Naive thymus-derived CD4-positive, alpha-beta T cell (primary cell): ENCODE measurements around the gene TRAF3. TPM values are rescaled to one million over a fixed set of nuclear protein-coding genes. Genes with fewer than 3 reads are reported as not detected.
"Not testable (repeated sequence)": the region's sequence is repeated elsewhere in the genome, so short reads cannot be mapped to it uniquely, and the experiment has no call there.

Experiments used
- ATAC-seq: fragments of 150-1000 bp; cut with Tn5 transposase; 2 replicates; pipeline ENCODE4 v1.10.0; 2021; ENCODE audit warnings: mild to moderate bottlenecking, moderate library complexity
- CTCF ChIA-PET: fragments of 350-600 bp; sonication (Branson Sonifier 250); formaldehyde crosslinking; loops from one replicate; lab custom pipeline; 2021; ENCODE audit warnings: antibody characterized with exemption; lab: Charles Lee
- POLR2A ChIA-PET: fragments of 350-600 bp; sonication (Branson Sonifier 250); formaldehyde crosslinking; loops from one replicate; lab custom pipeline; 2021; ENCODE audit warnings: antibody characterized with exemption, inconsistent platforms; lab: Charles Lee
- DNase-seq, 9 donors: peaks; one replicate each; pipeline versions ENCODE4 v3.0.0 to v3.0.0-alpha.2; 2020 to 2022; ENCODE audit warnings: mixed read lengths in 1 of 9
- H3K27ac ChIP-seq: one replicate; pipeline ENCODE4 v1.7.0; 2013; ENCODE audit warnings: mild to moderate bottlenecking, low read depth, low read length, moderate library complexity
- H3K27me3 ChIP-seq, 2 donors: one replicate each; pipeline ENCODE4 v1.7.0; 2013; ENCODE audit warnings: low read length in 2 of 2, mild to moderate bottlenecking in 2 of 2, moderate library complexity in 2 of 2; ENCODE audit not compliant: control insufficient read depth in 2 of 2, insufficient read depth in 2 of 2
- H3K36me3 ChIP-seq, 3 experiments: 1 replicate in 2 of 3; 2 replicates in 1 of 3; pipeline ENCODE4 v1.7.0; 2013; ENCODE audit warnings: low read length in 3 of 3, mild to moderate bottlenecking in 3 of 3, moderate library complexity in 1 of 3; ENCODE audit not compliant: insufficient read depth in 3 of 3, control insufficient read depth in 2 of 3
- H3K4me1 ChIP-seq, 2 donors: one replicate each; pipeline ENCODE4 v1.7.0; 2013; ENCODE audit warnings: low read length in 2 of 2, mild to moderate bottlenecking in 2 of 2, moderate library complexity in 1 of 2; ENCODE audit not compliant: control insufficient read depth in 2 of 2, insufficient read depth in 2 of 2
- H3K4me3 ChIP-seq: 2 replicates; pipeline ENCODE4 v1.7.0; 2013; ENCODE audit warnings: mild to moderate bottlenecking, low read length
- H3K9me3 ChIP-seq, 3 experiments: 1 replicate in 2 of 3; 2 replicates in 1 of 3; pipeline ENCODE4 v1.7.0; 2013; ENCODE audit warnings: low read length in 3 of 3; ENCODE audit not compliant: control insufficient read depth in 2 of 3
- H3K27ac Mint-ChIP-seq, 9 donors: one replicate each; pipeline ENCODE4 v1.8.0; 2020 to 2022; ENCODE audit warnings: mixed read lengths in 9 of 9, mild to moderate bottlenecking in 8 of 9, moderate library complexity in 5 of 9, inconsistent platforms in 2 of 9
- H3K27me3 Mint-ChIP-seq, 5 donors: one replicate each; pipeline ENCODE4 v1.8.0; 2021 to 2022; ENCODE audit warnings: mixed read lengths in 5 of 5, mild to moderate bottlenecking in 1 of 5
- H3K36me3 Mint-ChIP-seq, 5 donors: one replicate each; pipeline ENCODE4 v1.8.0; 2020 to 2022; ENCODE audit warnings: mixed read lengths in 5 of 5, mild to moderate bottlenecking in 3 of 5, inconsistent platforms in 1 of 5
- H3K4me1 Mint-ChIP-seq, 7 donors: one replicate each; pipeline ENCODE4 v1.8.0; 2020 to 2022; ENCODE audit warnings: mixed read lengths in 7 of 7, mild to moderate bottlenecking in 3 of 7, inconsistent platforms in 1 of 7
- H3K4me3 Mint-ChIP-seq, 10 donors: one replicate each; pipeline ENCODE4 v1.8.0; 2020 to 2022; ENCODE audit warnings: mild to moderate bottlenecking in 10 of 10, mixed read lengths in 10 of 10, moderate library complexity in 6 of 10, inconsistent platforms in 2 of 10
- H3K9me3 Mint-ChIP-seq, 11 donors: one replicate each; pipeline ENCODE4 v1.8.0; 2020 to 2022; ENCODE audit warnings: mixed read lengths in 11 of 11, mild to moderate bottlenecking in 4 of 11, inconsistent platforms in 1 of 11, moderate library complexity in 1 of 11
- intact Hi-C, 2 donors: fragments of 100-400 bp; cut with micrococcal nuclease; formaldehyde crosslinking; loops; one replicate each; pipeline ENCODE4 v1.15.1; 2023
- polyA plus RNA-seq, 2 donors: library from polyadenylated mRNA; unstranded; fragments of 300-500 nt; fragmentation: Illumina TruSeq; gene quantifications; one replicate each; pipeline ENCODE4 v1.2.3, GENCODE V29; 2021
- total RNA-seq, 6 experiments: library from RNA in 5 of 6; stranded (reverse) in 5 of 6; gene quantifications; 1 replicate in 5 of 6; 2 replicates in 1 of 6; pipeline ENCODE4 v1.2.3 and lab custom pipeline; 2021 to 2026

The TRAF3 gene
- total and polyA plus RNA-seq, 7 experiments from 2014 or later, result 16.1 to 74.4 (median 30.4) TPM

DNA sequence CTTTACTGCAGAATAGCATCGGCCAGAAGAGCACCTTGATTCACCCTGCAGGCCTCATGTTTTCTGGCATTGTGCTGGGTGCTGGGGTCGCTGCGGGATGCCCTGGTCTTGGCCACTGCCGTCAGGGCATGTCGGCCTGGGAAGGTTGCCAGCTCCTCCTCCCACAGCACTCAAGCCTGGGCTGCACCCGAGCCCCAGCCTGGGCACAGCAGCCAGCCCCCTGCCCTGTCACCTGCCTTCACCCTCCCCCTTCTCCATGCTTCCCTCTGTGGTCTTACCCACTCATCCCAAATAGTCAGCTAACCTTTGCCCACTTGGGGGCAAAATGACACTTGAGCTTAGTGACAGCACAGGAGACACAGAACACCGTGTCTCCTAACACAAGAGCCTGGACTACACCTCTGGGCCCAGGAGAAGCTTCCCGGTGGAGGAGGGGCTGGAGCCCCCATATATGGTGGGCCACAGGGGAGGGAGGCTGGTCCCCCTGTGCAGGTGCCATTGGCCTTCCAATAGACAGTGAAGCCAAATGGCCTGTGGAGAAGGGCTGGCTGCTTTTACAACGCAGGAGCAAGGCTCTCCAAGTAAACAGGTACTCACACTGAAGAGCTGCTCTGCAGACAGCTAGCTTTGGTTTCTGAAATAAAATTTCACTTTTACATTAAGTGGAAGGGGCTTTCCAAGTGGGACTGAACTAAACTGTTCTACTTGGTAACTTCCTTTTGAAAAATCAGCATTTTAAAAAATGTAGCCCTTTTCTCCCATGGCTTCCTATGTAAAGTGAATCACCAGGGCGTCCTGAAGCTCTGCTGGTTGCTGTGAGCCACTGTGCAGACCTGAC is 94.0 kb downstream of the TRAF3 start:
- intact Hi-C loops, result no loop called here
- H3K36me3 Mint-ChIP-seq, result peaks cover 7 to 33% (median 22%) of the 10 kb centered on the region in 5 donors
- Histone ChIP-seq H3K4me3 (no peak overlapping the region), H3K27ac (no peak overlapping the region), H3K36me3 (peaks cover under 1 to 61% (median 15%) of the 10 kb centered on the region in 3 experiments), H3K27me3 (no peaks in the 10 kb centered on the region), H3K9me3 (no peaks in the 10 kb centered on the region), H3K4me1 (peaks cover 0 to 6% of the 10 kb centered on the region in 2 donors)
- DNase-seq, result no peak
- no peak overlapping the region for H3K4me3 Mint-ChIP-seq
- ChIA-PET POLR2A (no interaction called here), CTCF (interaction anchor here (0.8 to 1.1 kb wide), 2 partner anchors 8 to 11 kb away, joined by 3 read pairs; no protein-coding TSS in a partner anchor)
- H3K27me3 Mint-ChIP-seq, result no peaks in the 10 kb centered on the region
- peak overlapping the region in 2 of 9 donors; percentile 43 to 75 for H3K27ac Mint-ChIP-seq
- no peak for ATAC-seq
- H3K9me3 Mint-ChIP-seq, result no peaks in the 10 kb centered on the region
- peaks cover 0 to 22% (median 4%) of the 10 kb centered on the region in 7 donors for H3K4me1 Mint-ChIP-seq

DNA sequence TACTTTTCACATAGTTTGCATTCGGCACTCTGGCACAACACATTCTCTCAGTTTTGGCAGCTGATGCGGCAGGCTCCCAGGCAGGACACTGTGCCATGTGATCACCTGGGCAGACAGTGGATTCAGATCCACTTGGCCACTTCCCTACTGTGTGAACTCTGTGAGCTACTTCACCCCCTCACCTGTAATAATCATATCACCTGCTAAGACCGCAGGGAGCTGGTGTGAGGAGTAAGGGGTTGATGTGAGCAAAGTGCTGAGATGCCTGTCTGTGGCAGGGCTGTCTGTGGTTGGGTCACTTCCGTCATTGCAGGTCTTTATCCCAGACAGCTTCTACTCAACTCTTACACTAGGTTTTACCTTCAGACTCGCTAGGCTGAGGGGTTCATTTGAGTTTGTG is 94.8 kb downstream of the TRAF3 start:
- ChIA-PET CTCF (interaction anchor here (0.8 kb wide), 1 partner anchor 10 kb away, joined by 3 read pairs; no protein-coding TSS in a partner anchor), POLR2A (no interaction called here)
- H3K36me3 Mint-ChIP-seq, result peaks cover 7 to 29% (median 20%) of the 10 kb centered on the region in 5 donors
- peaks cover 0 to 6% of the 10 kb centered on the region in 2 donors for H3K4me1 ChIP-seq
- H3K36me3 ChIP-seq, result peaks cover 9 to 69% (median 21%) of the 10 kb centered on the region in 3 experiments
- no peak overlapping the region for H3K4me3 ChIP-seq
- no peak overlapping the region for H3K4me3 Mint-ChIP-seq
- H3K4me1 Mint-ChIP-seq, result peaks cover 0 to 22% (median 0%) of the 10 kb centered on the region in 7 donors
- H3K27ac Mint-ChIP-seq, result no peak overlapping the region
- H3K27ac ChIP-seq, result no peak overlapping the region
- no peaks in the 10 kb centered on the region for H3K27me3 Mint-ChIP-seq
- no peaks in the 10 kb centered on the region for H3K9me3 ChIP-seq
- DNase-seq (no peak), ATAC-seq (no peak)
- no peaks in the 10 kb centered on the region for H3K9me3 Mint-ChIP-seq
- H3K27me3 ChIP-seq, result no peaks in the 10 kb centered on the region
- intact Hi-C loops, result no loop called here

DNA sequence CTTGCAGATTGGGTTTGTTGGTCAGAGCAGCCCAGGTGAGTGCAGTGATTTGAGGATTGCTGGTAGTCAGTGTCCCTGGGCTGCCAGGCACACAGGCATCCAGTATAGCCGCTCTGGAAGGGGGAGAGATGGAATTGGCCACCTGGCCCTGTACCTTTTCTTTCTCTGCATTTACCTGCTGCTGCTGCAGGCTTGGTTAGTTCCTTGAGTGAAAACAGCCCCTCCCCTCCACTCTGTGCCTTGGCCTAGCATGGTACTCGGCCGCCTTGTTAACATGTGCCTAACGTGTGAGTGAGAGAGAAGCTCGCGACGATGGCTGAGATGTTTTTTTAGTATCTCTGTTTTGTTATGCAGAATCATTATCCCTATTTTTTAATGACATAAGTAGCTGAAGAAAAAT is 95.9 kb downstream of the TRAF3 start:
- peak overlapping the region in 2 of 9 donors; percentile 34 to 78 for H3K27ac Mint-ChIP-seq
- H3K4me1 Mint-ChIP-seq, result peaks cover 0 to 18% (median 0%) of the 10 kb centered on the region in 7 donors
- no peak overlapping the region for H3K4me3 Mint-ChIP-seq
- no peaks in the 10 kb centered on the region for H3K27me3 Mint-ChIP-seq
- H3K27ac ChIP-seq, result no peak overlapping the region
- DNase-seq, result no peak
- CTCF ChIA-PET, result no interaction called here
- intact Hi-C loops, result no loop called here
- H3K4me1 ChIP-seq, result peaks cover 0 to 6% of the 10 kb centered on the region in 2 donors
- POLR2A ChIA-PET, result no interaction called here
- peaks cover 7 to 29% (median 15%) of the 10 kb centered on the region in 5 donors for H3K36me3 Mint-ChIP-seq
- no peaks in the 10 kb centered on the region for H3K9me3 ChIP-seq
- no peak for ATAC-seq
- no peaks in the 10 kb centered on the region for H3K27me3 ChIP-seq
- no peak overlapping the region for H3K4me3 ChIP-seq
- H3K9me3 Mint-ChIP-seq, result no peaks in the 10 kb centered on the region
- H3K36me3 ChIP-seq, result peaks cover 10 to 80% (median 21%) of the 10 kb centered on the region in 3 experiments

GRCh38 chr14:102873546-102874061 is 96.4 kb downstream of the TRAF3 start:
- CTCF ChIA-PET, result no interaction called here
- ATAC-seq (no peak), DNase-seq (no peak)
- Mint-ChIP-seq H3K27me3 (no peaks in the 10 kb centered on the region), H3K27ac (peak overlapping the region in 1 of 9 donors; percentile 34), H3K9me3 (no peaks in the 10 kb centered on the region), H3K36me3 (peaks cover 7 to 28% (median 15%) of the 10 kb centered on the region in 5 donors), H3K4me3 (no peak overlapping the region), H3K4me1 (peaks cover 0 to 17% (median 0%) of the 10 kb centered on the region in 7 donors)
- Histone ChIP-seq H3K36me3 (peaks cover 10 to 85% (median 19%) of the 10 kb centered on the region in 3 experiments), H3K9me3 (no peaks in the 10 kb centered on the region), H3K27ac (no peak overlapping the region), H3K4me3 (no peak overlapping the region), H3K27me3 (no peaks in the 10 kb centered on the region), H3K4me1 (peaks cover 0 to 6% of the 10 kb centered on the region in 2 donors)
- POLR2A ChIA-PET, result no interaction called here
- intact Hi-C loops, result no loop called here

GRCh38 chr14:102875652-102876051 is 98.4 kb downstream of the TRAF3 start:
- peak overlapping the region in 1 of 9 donors; percentile 75 for H3K27ac Mint-ChIP-seq
- no peaks in the 10 kb centered on the region for H3K27me3 ChIP-seq
- ChIA-PET POLR2A (no interaction called here), CTCF (no interaction called here)
- peaks cover 0 to 11% (median 0%) of the 10 kb centered on the region in 7 donors for H3K4me1 Mint-ChIP-seq
- H3K9me3 ChIP-seq, result no peaks in the 10 kb centered on the region
- H3K4me3 Mint-ChIP-seq, result no peak overlapping the region
- ATAC-seq, result no peak
- no peaks in the 10 kb centered on the region for H3K27me3 Mint-ChIP-seq
- H3K36me3 Mint-ChIP-seq, result peaks cover 7 to 28% (median 15%) of the 10 kb centered on the region in 5 donors
- H3K4me1 ChIP-seq, result peaks cover 0 to 6% of the 10 kb centered on the region in 2 donors
- H3K36me3 ChIP-seq, result peaks cover 10 to 87% (median 19%) of the 10 kb centered on the region in 3 experiments
- H3K9me3 Mint-ChIP-seq, result no peaks in the 10 kb centered on the region
- H3K4me3 ChIP-seq, result no peak overlapping the region
- intact Hi-C loops, result no loop called here
- DNase-seq, result no peak
- no peak overlapping the region for H3K27ac ChIP-seq

DNA sequence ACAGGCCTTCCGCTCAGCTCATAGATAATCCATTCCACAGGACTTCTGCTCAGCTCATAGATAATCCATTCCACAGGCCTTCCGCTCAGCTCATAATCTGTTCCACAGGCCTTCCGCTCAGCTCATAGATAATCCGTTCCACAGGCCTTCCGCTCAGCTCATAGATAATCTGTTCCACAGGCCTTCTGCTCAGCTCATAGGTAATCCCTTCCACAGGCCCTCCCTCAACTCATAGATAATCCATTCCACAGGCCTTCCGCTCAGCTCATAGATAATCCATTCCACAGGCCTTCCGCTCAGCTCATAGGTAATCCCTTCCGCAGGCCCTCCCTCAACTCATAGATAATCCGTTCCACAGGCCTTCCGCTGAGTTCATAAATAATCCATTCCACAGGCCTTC is 100.3 kb downstream of the TRAF3 start:
- H3K9me3 Mint-ChIP-seq, H3K4me1 ChIP-seq, H3K4me3 Mint-ChIP-seq, DNase-seq, H3K27ac Mint-ChIP-seq, H3K9me3 ChIP-seq, intact Hi-C loops, ATAC-seq, H3K4me3 ChIP-seq, H3K27me3 Mint-ChIP-seq, H3K27ac ChIP-seq, H3K27me3 ChIP-seq: not testable (repeated sequence)
- H3K4me1 Mint-ChIP-seq, result peaks cover 0 to 11% (median 0%) of the 10 kb centered on the region in 7 donors
- H3K36me3 Mint-ChIP-seq, result peaks cover 7 to 26% (median 13%) of the 10 kb centered on the region in 5 donors
- CTCF ChIA-PET, result interaction anchor here (0.7 kb wide), 2 partner anchors 88 to 407 kb away, joined by 3 to 4 read pairs; no protein-coding TSS in a partner anchor
- peaks cover 9 to 80% (median 10%) of the 10 kb centered on the region in 3 experiments for H3K36me3 ChIP-seq
- POLR2A ChIA-PET, result interaction anchor here (0.7 kb wide), 1 partner anchor 130 kb away, joined by 3 read pairs; no protein-coding TSS in a partner anchor
